Natural killer cell (primary cell): ENCODE measurements around the gene MYCBP2. TPM values are rescaled to one million over a fixed set of nuclear protein-coding genes. Genes with fewer than 3 reads are reported as not detected.
A peak's percentile ranks its signal among the peaks of the same experiment; 100 is the strongest.

Experiments
- ATAC-seq, 3 donors: fragments of 150-1000 bp in 2 of 3; fragments of 200-7000 bp in 1 of 3; cut with Tn5 transposase; 1 replicate in 1 of 3; 2 replicates in 2 of 3; pipeline ENCODE4 v1.10.0; 2021; ENCODE audit warnings: mild to moderate bottlenecking in 2 of 3, moderate library complexity in 2 of 3
- DNase-seq, 2 donors: peaks; one replicate each; pipeline versions ENCODE4 v3.0.0 to v3.0.0-alpha.2; 2013 to 2021; ENCODE audit warnings: mixed read lengths in 1 of 2
- H3K27ac ChIP-seq: one replicate; pipeline ENCODE4 v1.5.1; 2013; ENCODE audit warnings: mild to moderate bottlenecking, low read length
- H3K27me3 ChIP-seq: one replicate; pipeline ENCODE4 v1.6.1; 2013; ENCODE audit warnings: low read length; ENCODE audit not compliant: control insufficient read depth, insufficient read depth
- H3K36me3 ChIP-seq: one replicate; pipeline ENCODE4 v1.6.1; 2013; ENCODE audit warnings: low read length; ENCODE audit not compliant: control insufficient read depth, insufficient read depth
- H3K4me1 ChIP-seq: one replicate; pipeline ENCODE4 v1.6.1; 2013; ENCODE audit warnings: low read length; ENCODE audit not compliant: control insufficient read depth, insufficient read depth
- H3K4me3 ChIP-seq: one replicate; pipeline ENCODE4 v1.5.1; 2013; ENCODE audit warnings: low read length
- H3K9me3 ChIP-seq: one replicate; pipeline ENCODE4 v1.6.1; 2013; ENCODE audit warnings: low read length; ENCODE audit not compliant: control insufficient read depth, insufficient read depth
- H3K27ac Mint-ChIP-seq, 2 donors: one replicate each; pipeline ENCODE4 v1.8.0; 2022; ENCODE audit warnings: mild to moderate bottlenecking in 2 of 2, mixed read lengths in 2 of 2, moderate library complexity in 1 of 2
- H3K27me3 Mint-ChIP-seq, 2 donors: one replicate each; pipeline ENCODE4 v1.8.0; 2022; ENCODE audit warnings: low read depth in 2 of 2, mixed read lengths in 2 of 2
- H3K36me3 Mint-ChIP-seq: one replicate; pipeline ENCODE4 v1.8.0; 2022; ENCODE audit warnings: mixed read lengths
- H3K4me1 Mint-ChIP-seq, 2 donors: one replicate each; pipeline ENCODE4 v1.8.0; 2022; ENCODE audit warnings: mixed read lengths in 2 of 2
- H3K4me3 Mint-ChIP-seq: one replicate; pipeline ENCODE4 v1.8.0; 2022; ENCODE audit warnings: mild to moderate bottlenecking, moderate library complexity, mixed read lengths
- H3K9me3 Mint-ChIP-seq, 2 donors: one replicate each; pipeline ENCODE4 v1.8.0; 2022; ENCODE audit warnings: mixed read lengths in 2 of 2
- WGBS: methylation state at CpG from one replicate; pipeline ENCODE4 v1.1.7; 2013; ENCODE audit warnings: missing lambda C conversion rate; ENCODE audit not compliant: insufficient coverage; 5-methylcytosine and 5-hydroxymethylcytosine counted together
- intact Hi-C: fragments of 100-400 bp; cut with micrococcal nuclease; formaldehyde crosslinking; loops from one replicate; pipeline ENCODE4 v1.14.2; 2022
- total RNA-seq, 4 donors: library from RNA; stranded (reverse); fragments of 120-200 nt in 1 of 4; gene quantifications; one replicate each; pipeline versions ENCODE4 v1.2.3 to v1.2.4, GENCODE V29; 2013 to 2022
- TF ChIP-seq, protein P1 (sequence below): fragments of 200-600 bp; IDR thresholded peaks from one replicate; pipeline ENCODE4 v1.8.0; 2022; ENCODE audit warnings: antibody characterized with exemption

Gene MYCBP2
- total RNA-seq, 3 donors from 2014 or later (not counting 1 experiment from before 2014, with no cell fraction given): 119 to 155 (median 147) TPM

DNA sequence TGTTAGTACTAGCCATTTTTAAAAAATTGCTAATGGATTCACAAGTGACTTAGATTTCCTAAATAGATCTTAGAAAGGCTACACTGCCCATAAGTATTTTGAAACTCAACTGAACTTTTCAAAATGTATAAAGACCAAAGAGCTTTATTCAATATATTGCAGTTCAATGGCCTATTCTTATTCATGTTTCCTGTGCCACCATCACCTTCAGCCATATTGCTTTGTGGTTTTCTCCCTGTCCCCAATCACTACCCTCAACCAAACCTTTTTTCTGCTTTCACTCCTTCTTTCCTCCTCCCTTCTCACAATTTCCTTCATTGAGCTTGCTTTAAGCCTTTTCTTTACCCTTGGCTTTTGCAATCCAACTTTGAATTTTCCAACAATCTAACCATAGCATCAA, 100.9 kb downstream of the MYCBP2 start:
- ATAC-seq (peak in 1 of 3 donors; percentile 58), DNase-seq (no peak)
- H3K27ac ChIP-seq: no peak overlapping the region
- Mint-ChIP-seq H3K36me3 (peaks cover 14% of the 10 kb centered on the region), H3K4me3 (no peak overlapping the region), H3K27ac (peak overlapping the region; percentile 13 to 19), H3K4me1 (peaks cover 6 to 19% of the 10 kb centered on the region in 2 donors), H3K27me3 (no peaks in the 10 kb centered on the region), H3K9me3 (peaks cover 0 to 4% of the 10 kb centered on the region in 2 donors)
- no peaks in the 10 kb centered on the region for H3K9me3 ChIP-seq
- no peaks in the 10 kb centered on the region for H3K4me1 ChIP-seq
- intact Hi-C loops: no loop called here
- no peaks in the 10 kb centered on the region for H3K27me3 ChIP-seq
- H3K4me3 ChIP-seq: no peak overlapping the region
- TF ChIP-seq, protein P1, sequence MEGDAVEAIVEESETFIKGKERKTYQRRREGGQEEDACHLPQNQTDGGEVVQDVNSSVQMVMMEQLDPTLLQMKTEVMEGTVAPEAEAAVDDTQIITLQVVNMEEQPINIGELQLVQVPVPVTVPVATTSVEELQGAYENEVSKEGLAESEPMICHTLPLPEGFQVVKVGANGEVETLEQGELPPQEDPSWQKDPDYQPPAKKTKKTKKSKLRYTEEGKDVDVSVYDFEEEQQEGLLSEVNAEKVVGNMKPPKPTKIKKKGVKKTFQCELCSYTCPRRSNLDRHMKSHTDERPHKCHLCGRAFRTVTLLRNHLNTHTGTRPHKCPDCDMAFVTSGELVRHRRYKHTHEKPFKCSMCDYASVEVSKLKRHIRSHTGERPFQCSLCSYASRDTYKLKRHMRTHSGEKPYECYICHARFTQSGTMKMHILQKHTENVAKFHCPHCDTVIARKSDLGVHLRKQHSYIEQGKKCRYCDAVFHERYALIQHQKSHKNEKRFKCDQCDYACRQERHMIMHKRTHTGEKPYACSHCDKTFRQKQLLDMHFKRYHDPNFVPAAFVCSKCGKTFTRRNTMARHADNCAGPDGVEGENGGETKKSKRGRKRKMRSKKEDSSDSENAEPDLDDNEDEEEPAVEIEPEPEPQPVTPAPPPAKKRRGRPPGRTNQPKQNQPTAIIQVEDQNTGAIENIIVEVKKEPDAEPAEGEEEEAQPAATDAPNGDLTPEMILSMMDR: no peak
- peaks cover 31% of the 10 kb centered on the region for H3K36me3 ChIP-seq

DNA sequence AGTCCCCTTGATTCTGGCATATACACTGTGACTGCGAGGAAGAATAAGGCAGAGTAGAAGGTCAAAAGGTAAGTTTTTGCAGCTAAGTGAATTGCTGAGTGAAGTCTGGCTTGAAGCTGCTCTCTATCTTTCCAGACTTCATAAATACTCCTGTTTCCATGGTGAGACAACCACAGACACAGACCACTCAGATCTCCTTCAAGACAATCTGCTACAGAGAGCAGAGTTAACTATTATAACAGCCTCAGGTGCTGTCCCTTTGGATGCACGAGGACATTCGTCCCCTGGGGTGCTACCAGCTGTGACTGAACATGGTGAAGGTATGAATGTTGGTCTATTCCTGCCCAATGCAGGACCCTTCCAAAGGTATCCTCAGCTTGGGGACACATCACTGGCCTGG, 104.0 kb downstream of the MYCBP2 start:
- ATAC-seq (no peak), DNase-seq (no peak)
- TF ChIP-seq, protein P1: no peak
- Mint-ChIP-seq H3K27me3 (no peaks in the 10 kb centered on the region), H3K4me1 (peaks cover 6 to 14% of the 10 kb centered on the region in 2 donors), H3K36me3 (peaks cover 14% of the 10 kb centered on the region), H3K9me3 (peaks cover 0 to 4% of the 10 kb centered on the region in 2 donors), H3K4me3 (no peak overlapping the region), H3K27ac (no peak overlapping the region)
- intact Hi-C loops: no loop called here
- no peaks in the 10 kb centered on the region for H3K9me3 ChIP-seq
- H3K4me3 ChIP-seq: no peak overlapping the region
- H3K4me1 ChIP-seq: no peaks in the 10 kb centered on the region
- WGBS: 94% methylated on average over 3 of the region's 3 CpGs
- no peak overlapping the region for H3K27ac ChIP-seq
- no peaks in the 10 kb centered on the region for H3K27me3 ChIP-seq
- H3K36me3 ChIP-seq: peaks cover 53% of the 10 kb centered on the region

DNA sequence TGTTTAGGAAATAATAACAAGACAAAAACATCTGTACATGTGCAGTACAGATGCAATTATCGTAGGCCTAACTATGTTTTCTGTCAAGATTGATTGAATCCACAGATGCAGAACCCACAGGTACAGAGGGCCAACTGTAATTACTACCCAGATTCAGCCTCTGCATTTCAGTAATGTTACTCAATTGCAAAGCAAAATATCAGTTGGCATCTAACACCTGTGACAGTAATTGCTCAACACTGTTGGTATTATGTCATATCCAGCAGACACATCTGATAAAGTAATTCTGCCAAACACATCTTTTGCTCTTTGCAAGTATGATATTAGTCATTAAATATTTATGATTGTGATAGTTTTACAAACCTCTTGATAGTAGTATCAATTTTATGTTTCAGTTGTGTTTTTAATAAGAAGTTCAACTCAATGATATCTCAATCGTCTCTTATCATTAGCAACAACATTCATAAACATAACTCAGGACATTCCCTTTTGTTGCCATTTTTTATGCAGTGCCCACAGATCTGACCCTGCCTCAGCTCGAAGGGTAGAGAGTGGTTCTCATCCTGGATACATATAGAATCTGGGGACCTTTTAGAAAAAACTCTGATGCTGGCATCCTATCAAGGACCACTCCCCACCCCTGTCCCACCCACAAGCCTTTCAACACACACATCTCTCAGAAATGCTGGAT, 104.7 kb downstream of the MYCBP2 start:
- Histone ChIP-seq H3K9me3 (no peaks in the 10 kb centered on the region), H3K27ac (no peak overlapping the region), H3K36me3 (peaks cover 59% of the 10 kb centered on the region), H3K4me3 (no peak overlapping the region), H3K4me1 (no peaks in the 10 kb centered on the region), H3K27me3 (no peaks in the 10 kb centered on the region)
- no peak overlapping the region for H3K4me3 Mint-ChIP-seq
- 78% methylated on average over 3 of the region's 3 CpGs for WGBS
- DNase-seq (no peak), ATAC-seq (no peak)
- intact Hi-C loops: no loop called here
- no peaks in the 10 kb centered on the region for H3K27me3 Mint-ChIP-seq
- peaks cover 0 to 4% of the 10 kb centered on the region in 2 donors for H3K9me3 Mint-ChIP-seq
- peaks cover 14% of the 10 kb centered on the region for H3K36me3 Mint-ChIP-seq
- H3K4me1 Mint-ChIP-seq: peaks cover 6 to 14% of the 10 kb centered on the region in 2 donors
- no peak overlapping the region for H3K27ac Mint-ChIP-seq
- TF ChIP-seq, protein P1: no peak

- 61% methylated on average over 2 of the region's 2 CpGs for WGBS
- Histone ChIP-seq H3K27me3 (no peaks in the 10 kb centered on the region), H3K4me3 (no peak overlapping the region), H3K27ac (no peak overlapping the region), H3K4me1 (no peaks in the 10 kb centered on the region), H3K9me3 (no peaks in the 10 kb centered on the region), H3K36me3 (peaks cover 67% of the 10 kb centered on the region)
- Mint-ChIP-seq H3K36me3 (peaks cover 18% of the 10 kb centered on the region), H3K9me3 (no peaks in the 10 kb centered on the region), H3K4me1 (peaks cover 0 to 4% of the 10 kb centered on the region in 2 donors), H3K4me3 (no peak overlapping the region), H3K27me3 (no peaks in the 10 kb centered on the region), H3K27ac (no peak overlapping the region)
- no peak for DNase-seq
- ATAC-seq: no peak
- TF ChIP-seq, protein P1: no peak
- intact Hi-C loops: no loop called here
Measured at GRCh38 chr13:77219401-77219800, 107.5 kb downstream of the MYCBP2 start.
